ENCODE results near the gene ZBTB4.

Gene ZBTB4

GRCh38 chr17:7468804-7469389 lies 10.5 kb downstream of the ZBTB4 start:
- DNase-seq (ENCODE audit: low spot score): no peak

- no peak for DNase-seq (ENCODE audit: low spot score)
Measured at GRCh38 chr17:7468290-7468689, 11.1 kb downstream of the ZBTB4 start.

GRCh38 chr17:7467498-7467897 lies 11.9 kb downstream of the ZBTB4 start:
- no peak for DNase-seq (ENCODE audit: low spot score)

- DNase-seq (ENCODE audit: low spot score): no peak
Measured at GRCh38 chr17:7466639-7467341, 12.6 kb downstream of the ZBTB4 start.

- no peak for DNase-seq (ENCODE audit: low spot score)
Measured at GRCh38 chr17:7466318-7466638, 13.2 kb downstream of the ZBTB4 start.

- DNase-seq (ENCODE audit: low spot score): no peak
Measured at GRCh38 chr17:7465597-7466275, 13.7 kb downstream of the ZBTB4 start.

- no peak for DNase-seq (ENCODE audit: low spot score)
Measured at GRCh38 chr17:7464081-7464480, 15.3 kb downstream of the ZBTB4 start.

- no peak for DNase-seq (ENCODE audit: low spot score)
Measured at GRCh38 chr17:7463372-7463846, 16.0 kb downstream of the ZBTB4 start.

GRCh38 chr17:7462474-7463371 lies 16.7 kb downstream of the ZBTB4 start:
- DNase-seq (ENCODE audit: low spot score): no peak

GRCh38 chr17:7460850-7461660 lies 18.4 kb downstream of the ZBTB4 start:
- DNase-seq (ENCODE audit: low spot score): no peak

GRCh38 chr17:7459961-7460545 lies 19.4 kb downstream of the ZBTB4 start:
- no peak for DNase-seq (ENCODE audit: low spot score)

- DNase-seq (ENCODE audit: low spot score): no peak
Measured at GRCh38 chr17:7448461-7448860, 31.0 kb downstream of the ZBTB4 start.

- DNase-seq (ENCODE audit: low spot score): peak; percentile 30
Measured at GRCh38 chr17:7445619-7445968, 33.8 kb downstream of the ZBTB4 start.

GRCh38 chr17:7444682-7445618 lies 34.5 kb downstream of the ZBTB4 start, which contains the start of gene CHRNB1:
Gene CHRNB1, plus strand, starts transcription at chr17:7445061. Its CDS starts 67 bp downstream, at chr17:7445128.
- DNase-seq (ENCODE audit: low spot score): no peak

- no peak for DNase-seq (ENCODE audit: low spot score)
Measured at GRCh38 chr17:7443499-7444485, 35.6 kb downstream of the ZBTB4 start.

- DNase-seq (ENCODE audit: low spot score): no peak
Measured at GRCh38 chr17:7442142-7442541, 37.3 kb downstream of the ZBTB4 start.

- no peak for DNase-seq (ENCODE audit: low spot score)
Measured at GRCh38 chr17:7441266-7441665, 38.2 kb downstream of the ZBTB4 start.

- no peak for DNase-seq (ENCODE audit: low spot score)
Measured at GRCh38 chr17:7440834-7441195, 38.6 kb downstream of the ZBTB4 start.
